Mucosa of descending colon (tissue), 3 donors: ENCODE results near the gene SPIRE1. TPM values are rescaled to one million over a fixed set of nuclear protein-coding genes. Genes with fewer than 3 reads are reported as not detected.
"Not testable (repeated sequence)": the region's sequence is repeated elsewhere in the genome, so short reads cannot be mapped to it uniquely, and the experiment has no call there.

Source experiments
- ATAC-seq: fragments of 200-7000 bp; cut with Tn5 transposase; one replicate; pipeline ENCODE4 v1.9.1; 2020; ENCODE audit warnings: mild to moderate bottlenecking, moderate library complexity
- DNase-seq, 3 donors: peaks; one replicate each; pipeline ENCODE4 v3.0.0-alpha.2; 2020
- H3K36me3 ChIP-seq: fragments of 200-600 bp; one replicate; pipeline ENCODE4 v1.8.0; 2021; ENCODE audit warnings: low read depth, mild to moderate bottlenecking
- H3K4me1 ChIP-seq: fragments of 200-600 bp; one replicate; pipeline ENCODE4 v1.8.0; 2021; ENCODE audit warnings: low read depth, mild to moderate bottlenecking
- H3K4me3 ChIP-seq: fragments of 200-600 bp; one replicate; pipeline ENCODE4 v1.8.0; 2021; ENCODE audit warnings: mild to moderate bottlenecking
- H3K9me3 ChIP-seq: fragments of 200-600 bp; one replicate; pipeline ENCODE4 v1.8.0; 2021; ENCODE audit warnings: mild to moderate bottlenecking
- CTCF ChIP-seq: fragments of 200-600 bp; IDR thresholded peaks from one replicate; pipeline ENCODE4 v1.8.0; 2022; ENCODE audit warnings: antibody characterized with exemption, mild to moderate bottlenecking
- intact Hi-C, 2 donors: fragments of 100-400 bp; cut with DNase I in 1 of 2; cut with micrococcal nuclease in 1 of 2; formaldehyde crosslinking; loops; one replicate each; pipeline versions ENCODE4 v1.11.0 to v1.11.1; 2022; cut with DNase I, micrococcal nuclease
- total RNA-seq, 3 donors: library from RNA; stranded (reverse); fragmentation: NEBNext Ultra II Directional in 2 of 3; extraction: Animal tissue kit (Norgen Biotek cat#: 25700) in 2 of 3; gene quantifications; one replicate each; pipeline versions ENCODE4 v1.2.1 to v1.2.4, GENCODE V29; 2021 to 2023
- donor health status: DM: no; HTN: no; CAD: no; lungs with moderate emphysema.
- donor health status: DM: no; HTN: no; CAD: no.
- donor health status: DM: no; HTN: yes; CAD: no.

SPIRE1 gene
- total RNA-seq, 3 donors from 2014 or later = 4.7 to 32.8 (median 5.1) TPM

GRCh38 chr18:12491611-12492435 lies 166.1 kb downstream of the SPIRE1 start:
- DNase-seq (no peak), ATAC-seq (no peak)
- intact Hi-C loops = no loop called here
- no peak overlapping the region for H3K4me3 ChIP-seq
- no peak for TF ChIP-seq CTCF
- H3K9me3 ChIP-seq = no peaks in the 10 kb centered on the region
- H3K4me1 ChIP-seq = no peaks in the 10 kb centered on the region
- no peaks in the 10 kb centered on the region for H3K36me3 ChIP-seq

- no peak for TF ChIP-seq CTCF
- DNase-seq (no peak), ATAC-seq (no peak)
- Histone ChIP-seq H3K4me3 (no peak overlapping the region), H3K4me1 (no peaks in the 10 kb centered on the region), H3K9me3 (no peaks in the 10 kb centered on the region), H3K36me3 (no peaks in the 10 kb centered on the region)
- intact Hi-C loops = no loop called here
These were observed 172.3 kb downstream of the SPIRE1 start for GRCh38 chr18:12485479-12486105.

GRCh38 chr18:12481915-12482314 lies 176.0 kb downstream of the SPIRE1 start:
- H3K9me3 ChIP-seq, DNase-seq, H3K4me3 ChIP-seq, H3K4me1 ChIP-seq, intact Hi-C loops, ATAC-seq, H3K36me3 ChIP-seq: not testable (repeated sequence)

GRCh38 chr18:12479982-12480381 lies 177.9 kb downstream of the SPIRE1 start:
- intact Hi-C loops = no loop called here
- H3K4me3 ChIP-seq = no peak overlapping the region
- no peaks in the 10 kb centered on the region for H3K4me1 ChIP-seq
- no peaks in the 10 kb centered on the region for H3K9me3 ChIP-seq
- DNase-seq = no peak
- H3K36me3 ChIP-seq = no peaks in the 10 kb centered on the region
- ATAC-seq = no peak
- no peak for TF ChIP-seq CTCF

- no peaks in the 10 kb centered on the region for H3K4me1 ChIP-seq
- no peak for DNase-seq
- H3K9me3 ChIP-seq = no peaks in the 10 kb centered on the region
- TF ChIP-seq CTCF = no peak
- intact Hi-C loops = no loop called here
- no peak overlapping the region for H3K4me3 ChIP-seq
- ATAC-seq = no peak
- no peaks in the 10 kb centered on the region for H3K36me3 ChIP-seq
These were observed 178.4 kb downstream of the SPIRE1 start for GRCh38 chr18:12479536-12479935.

- no peaks in the 10 kb centered on the region for H3K9me3 ChIP-seq
- DNase-seq = no peak
- intact Hi-C loops = no loop called here
- no peak for TF ChIP-seq CTCF
- H3K4me1 ChIP-seq = no peaks in the 10 kb centered on the region
- H3K4me3 ChIP-seq = no peak overlapping the region
- no peak for ATAC-seq
- no peaks in the 10 kb centered on the region for H3K36me3 ChIP-seq
These were observed 179.4 kb downstream of the SPIRE1 start for GRCh38 chr18:12478269-12479047.
